Esophagus muscularis mucosa (tissue), 4 donors: ENCODE data around the gene PAXX.

ENCODE experiments used
- CTCF ChIP-seq, 3 experiments: fragments of 200-600 bp in 2 of 3; fragments of 450-650 bp in 1 of 3; sonication (generic) in 2 of 3; IDR thresholded peaks; one replicate each; pipeline ENCODE4 v1.5.1; 2017 to 2019; ENCODE audit warnings: antibody characterized with exemption in 3 of 3, mild to moderate bottlenecking in 2 of 3, moderate library complexity in 1 of 3
- EP300 ChIP-seq: sonication (generic); formaldehyde crosslinking; IDR thresholded peaks from one replicate; pipeline ENCODE4 v1.6.1; 2017; ENCODE audit warnings: antibody characterized with exemption
- POLR2A ChIP-seq: fragments of 450-650 bp; IDR thresholded peaks from one replicate; pipeline ENCODE4 v1.6.1; 2017; ENCODE audit warnings: antibody characterized with exemption, moderate library complexity, mild to moderate bottlenecking, low read depth
- POLR2AphosphoS5 ChIP-seq, 2 donors: sonication (generic); formaldehyde crosslinking; IDR thresholded peaks; one replicate each; pipeline ENCODE4 v1.6.1; 2017; ENCODE audit warnings: antibody characterized with exemption in 2 of 2

- no peak for TF ChIP-seq EP300
- TF ChIP-seq CTCF (IDR thresholded peaks at IDR 0.05), result no peak
- no peak for TF ChIP-seq POLR2A
- no peak for TF ChIP-seq POLR2AphosphoS5 (IDR thresholded peaks at IDR 0.05)
Measured at GRCh38 chr9:137018761-137019559, 26.7 kb downstream of the PAXX start.
